Tibial nerve (tissue), 4 donors: ENCODE results near the gene THAP12. TPM values are rescaled to one million over a fixed set of nuclear protein-coding genes. Genes with fewer than 3 reads are reported as not detected.
"Not testable (repeated sequence)": the region's sequence is repeated elsewhere in the genome, so short reads cannot be mapped to it uniquely, and the experiment has no call there.

Experiments
- DNase-seq, 2 donors: peaks; one replicate each; pipeline ENCODE4 v3.0.0-alpha.2; 2019; ENCODE audit warnings: low spot score in 2 of 2
- H3K27ac ChIP-seq, 4 donors: fragments of 200-600 bp; sonication (generic) in 3 of 4; one replicate each; pipeline ENCODE4 v1.5.1; 2017 to 2019; ENCODE audit warnings: mild to moderate bottlenecking in 1 of 4
- H3K27me3 ChIP-seq, 2 donors: fragments of 200-600 bp; sonication (generic) in 1 of 2; one replicate each; pipeline versions ENCODE4 v1.5.1 to v1.6.0; 2017 to 2019
- H3K36me3 ChIP-seq, 3 donors: fragments of 200-600 bp; sonication (generic); one replicate each; pipeline ENCODE4 v1.5.1; 2018 to 2019
- H3K4me1 ChIP-seq, 4 donors: fragments of 200-600 bp; sonication (generic) in 3 of 4; one replicate each; pipeline ENCODE4 v1.5.1; 2017 to 2019
- H3K4me3 ChIP-seq, 4 donors: fragments of 200-600 bp; sonication (generic) in 3 of 4; one replicate each; pipeline ENCODE4 v1.5.1; 2017 to 2019; ENCODE audit warnings: mild to moderate bottlenecking in 1 of 4, moderate library complexity in 1 of 4
- H3K9me3 ChIP-seq, 4 donors: fragments of 200-600 bp; sonication (generic) in 3 of 4; one replicate each; pipeline ENCODE4 v1.5.1; 2017 to 2019
- CTCF ChIP-seq, 5 experiments: fragments of 200-600 bp in 3 of 5; fragments of 450-650 bp in 2 of 5; sonication (generic) in 3 of 5; IDR thresholded peaks; one replicate each; pipeline ENCODE4 v1.5.1; 2016 to 2019; ENCODE audit warnings: antibody characterized with exemption in 5 of 5, mild to moderate bottlenecking in 3 of 5, moderate library complexity in 2 of 5
- EP300 ChIP-seq, 2 donors: sonication (generic); formaldehyde crosslinking; IDR thresholded peaks; one replicate each; pipeline ENCODE4 v1.6.1; 2017; ENCODE audit warnings: antibody characterized with exemption in 2 of 2, mild to moderate bottlenecking in 1 of 2
- POLR2A ChIP-seq, 2 donors: fragments of 450-650 bp; IDR thresholded peaks; one replicate each; pipeline ENCODE4 v1.6.1; 2017; ENCODE audit warnings: antibody characterized with exemption in 2 of 2, mild to moderate bottlenecking in 2 of 2, moderate library complexity in 2 of 2
- whole genome bisulfite sequencing, 2 donors: methylation state at CpG; one replicate each; pipeline ENCODE4 v1.1.5; 2018; 5-methylcytosine and 5-hydroxymethylcytosine counted together
- total RNA-seq, 4 donors: library from RNA; depleted of rRNA; stranded (reverse); fragments of >200 nt; gene quantifications; one replicate each; pipeline ENCODE4 v1.1.0, GENCODE V29; 2016

Gene THAP12
- total RNA-seq, 4 donors from 2014 or later: 30.4 to 42.6 (median 35.7) TPM

DNA sequence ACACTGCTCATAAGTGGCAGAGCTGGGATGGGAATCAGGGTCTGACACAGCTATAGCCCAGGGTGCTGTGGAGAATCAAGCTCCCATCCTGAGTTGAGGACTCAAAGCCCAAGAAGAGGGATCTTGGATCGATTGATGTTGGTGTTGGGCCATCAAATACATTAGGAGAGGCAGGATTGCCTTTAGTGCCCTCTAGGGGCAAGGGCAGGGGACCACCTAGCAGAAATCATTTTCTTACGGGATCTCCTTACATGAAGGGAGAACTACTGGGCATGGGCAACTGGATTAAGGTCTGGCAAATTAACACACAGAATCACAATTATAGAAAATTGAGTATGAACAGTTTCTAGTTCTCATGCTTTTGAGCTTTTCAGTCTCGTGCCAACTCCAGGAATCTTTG, 39.0 kb upstream of the THAP12 start:
- H3K4me3 ChIP-seq: no peak overlapping the region
- DNase-seq: no peak
- H3K4me1 ChIP-seq: no peaks in the 10 kb centered on the region
- no peaks in the 10 kb centered on the region for H3K27me3 ChIP-seq
- H3K36me3 ChIP-seq: no peaks in the 10 kb centered on the region
- no peak for TF ChIP-seq EP300 (IDR thresholded peaks at IDR 0.05)
- no peak for TF ChIP-seq CTCF (IDR thresholded peaks at IDR 0.05)
- TF ChIP-seq POLR2A (IDR thresholded peaks at IDR 0.05): no peak
- 53 to 69% methylated on average over 3 of the region's 3 CpGs for WGBS, 2 donors
- H3K27ac ChIP-seq: no peak overlapping the region
- no peaks in the 10 kb centered on the region for H3K9me3 ChIP-seq

DNA sequence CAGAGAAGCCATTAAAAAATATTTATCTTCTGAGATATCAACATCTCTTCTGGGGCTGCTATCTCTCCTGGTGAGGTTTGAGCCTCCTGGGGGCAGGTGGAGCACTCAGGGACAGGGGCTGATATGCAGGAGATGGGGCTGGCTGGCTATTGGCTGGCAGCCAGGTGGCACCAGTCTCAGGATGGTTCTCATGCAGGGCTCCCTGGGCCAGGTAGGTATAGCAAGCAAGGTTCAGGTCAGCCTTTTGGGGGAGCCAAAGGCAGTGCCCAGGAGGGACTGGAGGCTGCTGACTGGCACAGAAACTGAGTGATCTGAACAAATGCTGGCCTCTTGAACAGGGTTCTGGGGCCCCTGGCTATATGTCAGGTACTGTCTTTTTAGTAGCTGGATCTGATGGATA, 34.1 kb upstream of the THAP12 start:
- no peak overlapping the region for H3K4me3 ChIP-seq
- no peak for DNase-seq
- H3K4me1 ChIP-seq: no peaks in the 10 kb centered on the region
- H3K27ac ChIP-seq: no peak overlapping the region
- H3K27me3 ChIP-seq: no peaks in the 10 kb centered on the region
- TF ChIP-seq EP300 (IDR thresholded peaks at IDR 0.05) (no peak), CTCF (IDR thresholded peaks at IDR 0.05) (no peak), POLR2A (IDR thresholded peaks at IDR 0.05) (no peak)
- no peaks in the 10 kb centered on the region for H3K36me3 ChIP-seq
- no peaks in the 10 kb centered on the region for H3K9me3 ChIP-seq

DNA sequence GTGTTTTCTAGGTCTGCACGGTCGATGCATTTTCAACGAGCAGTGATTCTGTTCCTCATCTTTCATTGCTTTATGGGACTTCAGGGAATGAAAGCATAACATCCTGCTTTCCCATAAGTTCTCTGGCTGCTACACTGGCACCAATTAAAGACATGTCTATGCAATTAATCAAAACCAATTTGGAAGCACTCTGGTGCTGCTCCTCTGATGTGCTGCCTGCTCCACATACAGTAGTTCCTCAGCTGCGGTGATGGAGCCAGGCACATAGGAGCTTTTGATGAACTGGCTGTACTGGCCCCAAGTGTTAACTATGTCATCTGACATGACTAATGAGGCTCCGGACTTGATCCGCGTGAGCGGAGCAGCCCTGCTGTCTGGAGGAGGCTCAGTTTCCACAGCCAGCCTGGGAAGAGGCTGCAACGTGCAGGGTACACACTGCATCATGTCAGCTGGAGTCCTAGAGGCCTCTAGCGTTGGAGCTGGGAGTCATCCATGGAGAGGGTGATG, 30.0 kb upstream of the THAP12 start:
- TF ChIP-seq EP300 (IDR thresholded peaks at IDR 0.05) (no peak), POLR2A (IDR thresholded peaks at IDR 0.05) (no peak), CTCF (IDR thresholded peaks at IDR 0.05) (no peak)

DNA sequence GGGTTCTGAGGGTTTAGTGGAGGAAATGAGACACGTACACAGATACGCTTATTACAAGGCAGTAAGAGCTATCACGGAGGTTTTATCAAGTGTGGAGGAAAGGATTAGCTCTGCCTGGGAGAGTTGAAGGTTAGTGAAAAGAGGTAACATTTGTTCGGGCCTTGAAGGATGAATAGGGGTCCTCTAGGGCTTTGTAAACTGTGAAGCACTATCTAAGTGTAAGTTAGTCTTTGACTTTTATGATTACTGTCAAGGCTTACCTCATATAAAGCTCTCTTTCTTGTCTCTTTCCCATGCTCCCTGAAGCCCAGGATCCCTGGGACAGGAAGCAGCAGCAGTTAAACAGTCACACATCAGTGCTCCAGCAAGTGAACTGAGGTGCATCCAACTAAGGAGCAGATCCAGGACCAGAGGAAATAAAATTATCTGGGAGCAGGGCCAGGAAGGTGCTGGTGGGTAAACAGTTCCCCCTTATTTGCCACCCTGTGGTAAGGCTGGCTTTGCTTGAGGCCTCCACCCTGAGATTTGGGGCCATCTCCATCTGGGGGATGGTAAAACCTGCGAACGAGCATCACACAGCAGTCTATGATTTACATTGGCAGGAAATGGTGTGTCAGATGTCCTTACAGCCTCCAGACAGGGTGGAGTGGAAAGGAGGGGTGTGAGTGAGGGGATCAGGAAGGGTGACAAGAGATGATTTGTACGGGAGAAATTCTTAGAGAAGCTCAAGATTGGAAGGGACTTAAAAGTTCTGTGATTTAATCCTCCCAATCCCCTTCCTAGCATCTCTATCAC, 27.4 kb upstream of the THAP12 start:
- Histone ChIP-seq H3K36me3 (peaks cover 0 to 5% (median 0%) of the 10 kb centered on the region in 3 donors), H3K27ac (no peak overlapping the region), H3K27me3 (no peaks in the 10 kb centered on the region), H3K9me3 (no peaks in the 10 kb centered on the region), H3K4me3 (no peak overlapping the region), H3K4me1 (no peaks in the 10 kb centered on the region)
- no peak for DNase-seq
- 54 to 59% methylated on average over 7 of the region's 7 CpGs for WGBS, 2 donors
- TF ChIP-seq EP300 (IDR thresholded peaks at IDR 0.05) (no peak), POLR2A (IDR thresholded peaks at IDR 0.05) (no peak), CTCF (IDR thresholded peaks at IDR 0.05) (no peak)

More for the DNA sequence above, 30.0 kb upstream of the THAP12 start:
- Histone ChIP-seq H3K27ac (no peak overlapping the region), H3K4me1 (no peaks in the 10 kb centered on the region), H3K9me3 (no peaks in the 10 kb centered on the region), H3K27me3 (no peaks in the 10 kb centered on the region), H3K36me3 (no peaks in the 10 kb centered on the region), H3K4me3 (no peak overlapping the region)
- WGBS, 2 donors: 66 to 75% methylated on average over 8 to 10 of the region's 10 CpGs
- DNase-seq: no peak

DNA sequence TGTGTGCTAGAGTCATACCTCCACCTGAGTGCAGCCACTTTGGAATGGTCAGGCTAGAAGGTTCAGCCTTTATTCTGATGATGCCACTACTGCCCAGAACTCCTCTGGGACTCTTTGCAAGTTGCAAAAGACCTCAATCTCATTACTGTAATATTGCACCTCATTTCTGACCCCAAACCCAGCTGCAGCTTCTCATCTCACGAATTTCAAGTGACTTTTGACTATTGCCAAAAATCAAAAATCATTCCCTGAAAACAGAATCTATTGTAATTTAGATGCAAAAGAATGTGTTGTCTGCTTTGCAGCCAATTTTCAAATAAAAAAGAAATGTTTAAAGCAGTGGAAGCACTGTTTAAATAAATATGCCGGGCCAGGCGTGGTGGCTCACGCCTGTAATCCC, 25.4 kb upstream of the THAP12 start:
- Histone ChIP-seq H3K27ac (no peak overlapping the region), H3K4me1 (no peaks in the 10 kb centered on the region), H3K9me3 (no peaks in the 10 kb centered on the region), H3K4me3 (no peak overlapping the region), H3K27me3 (no peaks in the 10 kb centered on the region), H3K36me3 (peaks cover 0 to 5% (median 0%) of the 10 kb centered on the region in 3 donors)
- TF ChIP-seq EP300 (IDR thresholded peaks at IDR 0.05) (no peak), CTCF (IDR thresholded peaks at IDR 0.05) (no peak), POLR2A (IDR thresholded peaks at IDR 0.05) (no peak)
- WGBS, 2 donors: 92% methylated on average over 4 of the region's 4 CpGs
- no peak for DNase-seq

DNA sequence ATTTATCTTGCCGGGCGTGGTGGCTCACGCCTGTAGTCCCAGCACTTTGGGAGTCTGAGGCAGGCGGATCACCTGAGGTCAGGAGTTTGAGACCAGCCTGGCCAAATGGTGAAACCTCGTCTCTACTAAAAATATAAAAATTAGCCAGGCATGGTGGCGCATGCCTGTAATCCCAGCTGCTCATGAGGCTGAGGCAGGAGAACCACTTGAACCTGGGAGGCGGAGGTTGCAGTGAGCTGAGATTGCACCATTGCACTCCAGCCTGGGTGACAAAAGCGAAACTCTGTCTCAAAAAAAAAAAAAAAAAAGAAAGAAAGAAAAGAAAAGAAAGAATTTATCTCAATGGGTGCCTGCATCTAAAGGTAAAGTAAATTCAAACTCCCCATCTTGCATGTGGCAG, 20.6 kb upstream of the THAP12 start:
- not testable (repeated sequence) for H3K36me3 ChIP-seq, H3K9me3 ChIP-seq, H3K4me3 ChIP-seq, H3K27ac ChIP-seq, H3K27me3 ChIP-seq, H3K4me1 ChIP-seq, DNase-seq
- 94 to 95% methylated on average over 8 of the region's 8 CpGs for WGBS, 2 donors
